ENCODE data around the gene BCR.

The BCR gene

GRCh38 chr22:23274146-23274526 is 93.8 kb downstream of the BCR start:
- no peak overlapping the region for H3K4me3 ChIP-seq (ENCODE audit: low read depth, low read length)
- no peak for TF ChIP-seq CTCF (IDR thresholded peaks at IDR 0.05; ENCODE audit: low read depth, low read length, missing control alignments)
- in situ Hi-C loops (cut with HindIII; ENCODE audit: low sequenced_read_pairs), result no loop called here
- no peak for DNase-seq (ENCODE audit: low read depth)

GRCh38 chr22:23274891-23275694 is 94.8 kb downstream of the BCR start:
- TF ChIP-seq CTCF (IDR thresholded peaks at IDR 0.05; ENCODE audit: low read depth, low read length, missing control alignments), result no peak
- no peak for DNase-seq (ENCODE audit: low read depth)
- in situ Hi-C loops (cut with HindIII; ENCODE audit: low sequenced_read_pairs), result loop anchor here (5.0 kb wide), 1 partner anchor 88 kb away; no protein-coding TSS in a partner anchor
- H3K4me3 ChIP-seq (ENCODE audit: low read depth, low read length), result no peak overlapping the region

GRCh38 chr22:23275751-23276150 is 95.4 kb downstream of the BCR start:
- H3K4me3 ChIP-seq (ENCODE audit: low read depth, low read length), result no peak overlapping the region
- TF ChIP-seq CTCF (IDR thresholded peaks at IDR 0.05; ENCODE audit: low read depth, low read length, missing control alignments), result no peak
- in situ Hi-C loops (cut with HindIII; ENCODE audit: low sequenced_read_pairs), result loop anchor here (5.0 kb wide), 1 partner anchor 88 kb away; no protein-coding TSS in a partner anchor
- no peak for DNase-seq (ENCODE audit: low read depth)

- no peak for DNase-seq (ENCODE audit: low read depth)
- in situ Hi-C loops (cut with HindIII; ENCODE audit: low sequenced_read_pairs), result loop anchor here (5.0 kb wide), 1 partner anchor 90 kb away; no protein-coding TSS in a partner anchor
- TF ChIP-seq CTCF (IDR thresholded peaks at IDR 0.05; ENCODE audit: low read depth, low read length, missing control alignments), result no peak
- H3K4me3 ChIP-seq (ENCODE audit: low read depth, low read length), result no peak overlapping the region
Measured at GRCh38 chr22:23276656-23277582, 96.6 kb downstream of the BCR start.

GRCh38 chr22:23277583-23278295 is 97.4 kb downstream of the BCR start:
- TF ChIP-seq CTCF (IDR thresholded peaks at IDR 0.05; ENCODE audit: low read depth, low read length, missing control alignments), result no peak
- no peak overlapping the region for H3K4me3 ChIP-seq (ENCODE audit: low read depth, low read length)
- no peak for DNase-seq (ENCODE audit: low read depth)
- in situ Hi-C loops (cut with HindIII; ENCODE audit: low sequenced_read_pairs), result loop anchor here (5.0 kb wide), 1 partner anchor 90 kb away; no protein-coding TSS in a partner anchor

Data from astrocyte of the cerebellum (primary cell).